Amniotic epithelial cell (primary cell): ENCODE measurements around the gene GART.

Source experiments
- DNase-seq: peaks from one replicate; pipeline ENCODE4 v3.0.0-alpha.2; 2010; ENCODE audit warnings: low read depth

The GART gene

DNA sequence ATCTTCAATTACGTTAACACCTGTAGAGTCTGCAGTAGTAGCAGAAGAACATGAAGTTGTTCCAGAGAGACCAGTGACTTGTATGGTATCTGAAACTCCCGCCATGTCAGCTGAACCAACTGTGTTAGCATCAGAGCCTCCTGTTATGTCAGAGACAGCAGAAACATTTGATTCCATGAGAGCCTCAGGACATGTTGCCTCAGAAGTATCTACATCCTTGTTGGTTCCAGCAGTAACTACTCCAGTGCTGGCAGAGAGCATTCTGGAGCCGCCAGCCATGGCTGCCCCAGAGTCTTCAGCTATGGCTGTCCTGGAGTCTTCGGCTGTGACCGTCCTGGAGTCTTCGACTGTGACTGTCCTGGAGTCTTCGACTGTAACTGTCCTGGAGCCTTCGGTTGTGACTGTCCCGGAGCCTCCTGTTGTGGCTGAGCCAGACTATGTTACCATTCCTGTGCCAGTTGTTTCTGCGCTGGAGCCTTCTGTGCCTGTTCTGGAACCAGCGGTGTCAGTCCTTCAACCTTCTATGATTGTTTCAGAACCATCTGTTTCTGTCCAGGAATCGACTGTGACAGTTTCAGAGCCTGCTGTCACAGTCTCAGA, 11.2 kb upstream of the GART start:
- no peak for DNase-seq

DNA sequence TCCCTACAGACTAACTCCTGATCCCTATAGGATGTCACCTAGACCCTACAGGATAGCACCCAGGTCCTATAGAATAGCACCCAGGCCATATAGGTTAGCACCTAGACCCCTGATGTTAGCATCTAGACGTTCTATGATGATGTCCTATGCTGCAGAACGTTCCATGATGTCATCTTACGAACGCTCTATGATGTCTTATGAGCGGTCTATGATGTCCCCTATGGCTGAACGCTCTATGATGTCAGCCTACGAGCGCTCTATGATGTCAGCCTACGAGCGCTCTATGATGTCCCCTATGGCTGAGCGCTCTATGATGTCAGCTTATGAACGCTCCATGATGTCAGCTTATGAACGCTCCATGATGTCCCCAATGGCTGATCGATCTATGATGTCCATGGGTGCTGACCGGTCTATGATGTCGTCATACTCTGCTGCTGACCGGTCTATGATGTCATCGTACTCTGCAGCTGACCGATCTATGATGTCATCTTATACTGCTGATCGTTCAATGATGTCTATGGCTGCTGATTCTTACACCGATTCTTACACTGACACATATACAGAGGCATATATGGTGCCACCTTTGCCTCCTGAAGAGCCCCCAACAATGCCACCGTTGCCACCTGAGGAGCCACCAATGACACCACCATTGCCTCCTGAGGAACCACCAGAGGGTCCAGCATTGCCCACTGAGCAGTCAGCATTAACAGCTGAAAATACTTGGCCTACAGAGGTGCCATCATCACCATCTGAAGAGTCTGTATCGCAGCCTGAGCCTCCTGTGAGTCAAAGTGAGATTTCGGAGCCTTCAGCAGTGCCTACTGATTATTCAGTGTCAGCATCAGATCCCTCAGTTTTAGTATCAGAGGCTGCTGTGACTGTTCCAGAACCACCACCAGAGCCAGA, 10.4 kb upstream of the GART start:
- no peak for DNase-seq

DNA sequence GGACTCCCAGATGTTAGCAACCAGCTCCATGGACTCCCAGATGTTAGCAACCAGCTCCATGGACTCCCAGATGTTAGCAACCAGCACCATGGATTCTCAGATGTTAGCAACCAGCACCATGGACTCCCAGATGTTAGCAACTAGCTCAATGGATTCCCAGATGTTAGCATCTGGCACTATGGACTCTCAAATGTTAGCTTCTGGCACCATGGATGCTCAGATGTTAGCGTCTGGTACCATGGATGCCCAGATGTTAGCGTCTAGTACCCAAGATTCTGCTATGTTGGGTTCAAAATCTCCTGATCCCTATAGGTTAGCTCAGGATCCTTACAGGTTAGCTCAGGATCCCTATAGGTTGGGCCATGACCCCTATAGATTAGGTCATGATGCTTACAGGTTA, 9.7 kb upstream of the GART start:
- DNase-seq, result no peak

DNA sequence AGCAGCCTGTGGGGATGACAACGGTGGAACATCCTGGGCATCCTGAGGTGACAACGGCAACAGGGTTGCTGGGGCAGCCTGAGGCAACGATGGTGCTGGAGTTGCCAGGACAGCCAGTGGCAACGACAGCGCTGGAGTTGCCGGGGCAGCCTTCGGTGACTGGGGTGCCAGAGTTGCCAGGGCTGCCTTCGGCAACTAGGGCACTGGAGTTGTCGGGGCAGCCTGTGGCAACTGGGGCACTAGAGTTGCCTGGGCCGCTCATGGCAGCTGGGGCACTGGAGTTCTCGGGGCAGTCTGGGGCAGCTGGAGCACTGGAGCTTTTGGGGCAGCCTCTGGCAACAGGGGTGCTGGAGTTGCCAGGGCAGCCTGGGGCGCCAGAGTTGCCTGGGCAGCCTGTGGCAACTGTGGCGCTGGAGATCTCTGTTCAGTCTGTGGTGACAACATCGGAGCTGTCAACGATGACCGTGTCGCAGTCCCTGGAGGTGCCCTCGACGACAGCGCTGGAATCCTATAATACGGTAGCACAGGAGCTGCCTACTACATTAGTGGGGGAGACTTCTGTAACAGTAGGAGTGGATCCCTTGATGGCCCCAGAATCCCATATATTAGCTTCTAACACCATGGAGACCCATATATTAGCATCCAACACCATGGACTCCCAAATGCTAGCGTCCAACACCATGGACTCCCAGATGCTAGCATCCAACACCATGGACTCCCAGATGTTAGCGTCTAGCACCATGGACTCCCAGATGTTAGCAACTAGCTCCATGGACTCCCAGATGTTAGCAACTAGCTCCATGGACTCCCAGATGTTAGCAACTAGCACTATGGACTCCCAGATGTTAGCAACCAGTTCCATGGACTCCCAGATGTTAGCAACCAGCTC, 9.1 kb upstream of the GART start:
- DNase-seq, result no peak

DNA sequence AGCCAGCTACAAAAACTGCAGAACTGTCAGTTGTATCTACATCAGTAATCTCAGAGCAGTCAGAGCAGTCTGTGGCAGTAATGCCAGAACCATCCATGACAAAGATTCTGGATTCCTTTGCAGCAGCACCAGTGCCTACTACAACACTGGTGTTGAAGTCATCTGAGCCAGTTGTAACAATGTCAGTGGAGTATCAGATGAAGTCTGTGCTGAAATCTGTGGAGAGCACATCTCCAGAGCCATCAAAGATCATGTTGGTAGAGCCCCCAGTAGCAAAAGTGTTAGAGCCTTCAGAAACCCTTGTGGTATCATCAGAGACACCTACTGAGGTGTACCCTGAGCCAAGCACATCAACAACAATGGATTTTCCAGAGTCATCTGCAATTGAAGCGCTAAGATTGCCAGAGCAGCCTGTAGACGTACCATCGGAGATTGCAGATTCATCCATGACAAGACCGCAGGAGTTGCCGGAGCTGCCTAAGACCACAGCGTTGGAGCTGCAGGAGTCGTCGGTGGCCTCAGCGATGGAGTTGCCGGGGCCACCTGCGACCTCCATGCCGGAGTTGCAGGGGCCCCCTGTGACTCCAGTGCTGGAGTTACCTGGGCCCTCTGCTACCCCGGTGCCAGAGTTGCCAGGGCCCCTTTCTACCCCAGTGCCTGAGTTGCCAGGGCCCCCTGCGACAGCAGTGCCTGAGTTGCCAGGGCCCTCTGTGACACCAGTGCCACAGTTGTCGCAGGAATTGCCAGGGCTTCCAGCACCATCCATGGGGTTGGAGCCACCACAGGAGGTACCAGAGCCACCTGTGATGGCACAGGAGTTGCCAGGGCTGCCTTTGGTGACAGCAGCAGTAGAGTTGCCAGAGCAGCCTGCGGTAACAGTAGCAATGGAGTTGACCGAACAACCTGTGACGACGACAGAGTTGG, 8.2 kb upstream of the GART start:
- DNase-seq, result no peak

DNA sequence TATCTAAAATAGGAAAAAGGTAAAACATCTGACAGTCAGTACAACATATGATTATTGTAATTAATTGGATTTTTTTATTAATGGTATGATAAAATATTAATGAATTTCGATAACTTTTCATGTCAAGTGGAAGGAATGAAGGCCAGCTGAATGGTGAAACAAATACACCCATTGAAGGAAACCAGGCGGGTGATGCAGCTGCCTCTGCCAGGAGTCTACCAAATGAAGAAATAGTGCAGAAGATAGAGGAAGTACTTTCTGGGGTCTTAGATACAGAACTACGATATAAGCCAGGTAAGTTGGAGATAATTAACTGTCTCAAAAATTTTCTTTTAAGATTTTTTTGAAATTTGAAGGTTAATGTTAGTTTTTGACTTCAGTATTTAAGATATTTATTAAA, 4.2 kb upstream of the GART start:
- DNase-seq, result no peak

DNA sequence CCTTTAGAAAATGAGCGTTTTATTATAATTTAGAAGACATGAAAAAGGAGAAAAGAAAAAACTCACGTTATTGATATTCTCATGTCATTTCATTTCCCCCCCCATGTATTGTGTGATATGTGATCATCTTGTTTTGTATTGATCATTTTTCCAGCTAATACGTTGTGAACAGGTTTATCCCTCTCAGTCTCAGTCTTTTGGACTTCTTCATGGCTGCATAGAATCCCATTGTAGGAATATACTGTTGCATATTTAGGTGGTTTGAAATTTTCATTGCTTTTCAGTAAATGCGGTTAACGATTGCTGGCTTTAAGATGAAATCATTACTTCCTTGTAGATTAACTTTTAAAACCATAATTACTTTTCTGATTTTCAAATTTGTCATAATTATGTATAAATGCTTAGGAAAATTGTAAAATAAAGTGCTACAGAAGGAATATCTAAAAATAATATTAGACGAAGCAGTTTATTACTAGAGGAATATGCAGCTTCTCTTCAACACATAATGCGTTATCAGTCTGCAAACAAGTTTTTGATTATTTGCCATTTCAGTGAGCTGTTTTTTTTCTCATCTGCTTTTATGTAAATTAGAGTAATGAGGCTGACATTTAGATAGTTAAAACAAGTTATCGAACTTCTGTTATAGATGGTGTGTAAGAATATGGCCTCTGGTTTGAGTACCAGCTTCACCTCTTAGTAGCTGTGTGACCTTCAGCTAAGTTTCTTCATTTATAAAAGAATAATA, 2.7 kb upstream of the GART start:
- DNase-seq, result no peak

DNA sequence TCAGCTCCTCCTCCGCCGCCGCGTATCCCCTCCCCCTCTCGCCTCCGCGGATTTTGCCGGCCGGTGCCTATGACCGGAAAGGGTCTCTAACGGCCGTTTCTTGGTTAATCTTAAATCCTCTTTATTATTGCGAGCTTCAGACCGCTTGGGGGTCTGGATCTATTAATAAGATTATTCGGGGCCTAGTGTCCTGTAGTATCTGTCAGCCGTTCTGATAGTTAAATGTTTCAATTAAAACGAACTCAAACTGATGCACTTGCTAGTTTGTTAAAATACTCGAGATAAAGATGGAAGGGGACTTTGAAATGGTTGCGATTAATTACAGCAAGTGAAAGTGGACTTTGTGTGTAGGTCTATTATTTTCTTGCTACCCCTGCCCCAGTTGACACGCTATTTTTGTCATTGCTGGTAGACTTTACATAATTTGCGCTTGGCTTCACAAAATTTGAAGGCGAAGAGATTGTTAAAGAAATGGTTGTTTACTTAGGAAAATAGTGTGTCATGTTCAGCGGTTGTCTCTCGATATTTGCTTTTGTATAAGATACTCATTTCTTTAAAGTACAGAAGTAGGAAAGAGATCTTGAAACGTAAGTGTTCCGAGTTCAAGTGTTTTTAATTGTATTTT, 1.7 kb upstream of the GART start:
- DNase-seq, result no peak

DNA sequence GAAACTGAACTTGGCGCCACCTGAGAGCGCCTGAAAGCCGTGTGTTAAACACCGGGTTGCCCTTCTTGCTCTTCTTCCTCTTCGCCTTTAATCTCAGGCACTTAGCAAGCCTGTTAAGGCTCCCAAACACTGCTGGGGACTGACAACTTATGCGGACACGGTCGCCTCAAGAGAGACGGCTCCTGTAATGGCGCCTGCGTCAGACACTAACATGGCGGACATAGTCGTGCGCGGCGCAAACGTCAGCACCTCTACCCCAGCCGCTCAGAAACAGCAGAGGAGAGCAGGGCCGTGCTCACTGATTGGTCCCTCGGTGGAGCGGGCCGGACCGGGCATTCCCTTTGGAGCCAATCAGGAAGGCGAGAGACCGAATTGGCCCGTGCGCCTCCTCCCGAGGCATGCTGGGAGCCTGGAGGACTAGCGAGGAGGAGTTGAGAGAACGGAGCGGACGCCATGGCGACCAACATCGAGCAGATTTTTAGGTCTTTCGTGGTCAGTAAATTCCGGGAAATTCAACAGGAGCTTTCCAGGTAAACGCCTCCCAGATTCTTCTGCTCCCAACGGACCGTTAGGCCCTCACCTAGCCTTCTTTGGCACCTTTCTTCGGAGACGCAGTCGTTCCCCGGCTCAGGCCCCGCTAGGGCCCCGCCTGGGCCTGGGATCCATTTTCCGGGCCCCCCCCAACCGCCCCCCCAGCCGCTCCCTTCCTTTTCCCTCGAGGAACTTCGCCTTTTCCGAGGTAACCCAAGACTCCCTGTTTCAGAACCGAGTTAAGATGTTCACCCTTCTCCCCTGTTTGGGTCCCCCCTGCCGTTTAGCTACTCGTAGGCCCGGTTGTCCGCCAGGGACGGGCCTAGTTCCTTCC, 955 bp upstream of the GART start, which contains the start of gene SON:
Gene SON, plus strand, starts transcription at position 399 of the 865 bp plus-strand sequence. Its CDS starts 55 bp downstream, at position 454.
- peak; percentile 98 for DNase-seq

DNA sequence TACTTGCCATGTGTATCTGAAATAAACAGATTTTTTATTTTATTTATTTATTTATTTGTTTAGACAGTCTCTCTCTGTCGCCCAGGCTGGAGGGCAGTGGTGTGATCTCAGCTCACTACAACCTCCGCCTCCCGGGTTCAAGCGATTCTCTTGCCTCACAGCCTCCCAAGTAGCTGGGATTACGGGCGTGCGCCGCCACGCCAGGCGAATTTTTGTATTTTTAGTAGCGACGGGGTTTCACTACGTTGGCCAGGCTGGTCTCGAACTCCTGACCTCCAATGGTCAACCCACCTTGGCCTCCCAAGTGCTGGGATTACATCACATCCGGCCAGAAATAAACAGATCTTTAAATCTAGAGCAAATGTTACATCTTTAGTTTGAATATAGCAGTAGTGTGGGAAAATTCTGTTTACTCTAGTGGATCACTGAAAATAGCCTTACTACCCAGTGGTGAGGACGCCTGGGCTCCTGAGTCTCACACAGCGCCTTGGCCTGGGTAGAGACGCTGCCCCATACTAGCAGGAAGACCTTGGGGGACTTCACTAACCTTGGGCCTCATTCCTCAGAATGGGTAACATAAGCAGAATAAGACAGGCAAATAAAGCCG, 709 bp downstream of the GART start:
- peak; percentile 29 for DNase-seq

DNA sequence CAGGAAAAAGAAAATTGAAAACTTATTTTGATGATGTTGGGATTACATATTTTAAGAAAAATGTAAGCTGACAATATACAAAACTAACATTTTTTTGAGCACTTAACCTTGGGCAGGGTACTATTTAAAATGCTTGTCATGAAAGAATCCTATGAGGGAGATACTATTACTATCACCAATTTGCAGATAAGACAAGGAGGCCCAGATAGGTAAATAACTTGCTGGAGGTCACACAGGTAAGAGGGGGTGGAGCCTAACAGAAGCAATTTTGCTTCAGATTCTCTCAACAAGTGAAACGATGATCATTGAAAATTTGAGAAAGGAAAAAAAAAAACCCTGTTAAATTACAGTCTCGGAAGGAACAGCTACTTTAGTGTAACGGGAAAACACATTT, 1.2 kb downstream of the GART start:
- no peak for DNase-seq

DNA sequence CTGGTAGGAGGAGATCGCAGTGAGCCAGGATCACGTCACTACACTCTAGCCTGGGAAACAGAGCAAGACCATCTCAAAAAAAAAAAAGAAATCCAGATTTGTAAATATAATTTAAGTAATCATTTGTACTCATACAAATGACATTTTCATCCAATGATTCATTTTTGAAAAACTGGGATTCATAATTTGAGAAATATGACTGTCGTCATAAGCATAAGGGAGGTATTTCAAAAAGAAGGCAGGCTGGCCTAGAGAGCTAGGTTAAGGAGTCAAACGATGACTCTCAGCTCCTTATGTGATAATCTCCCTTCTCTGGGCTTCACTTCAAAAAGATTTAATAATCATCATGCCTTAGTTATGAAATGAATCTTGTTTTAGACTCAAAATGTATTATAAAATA, 2.3 kb downstream of the GART start:
- DNase-seq, result peak; percentile 85

DNA sequence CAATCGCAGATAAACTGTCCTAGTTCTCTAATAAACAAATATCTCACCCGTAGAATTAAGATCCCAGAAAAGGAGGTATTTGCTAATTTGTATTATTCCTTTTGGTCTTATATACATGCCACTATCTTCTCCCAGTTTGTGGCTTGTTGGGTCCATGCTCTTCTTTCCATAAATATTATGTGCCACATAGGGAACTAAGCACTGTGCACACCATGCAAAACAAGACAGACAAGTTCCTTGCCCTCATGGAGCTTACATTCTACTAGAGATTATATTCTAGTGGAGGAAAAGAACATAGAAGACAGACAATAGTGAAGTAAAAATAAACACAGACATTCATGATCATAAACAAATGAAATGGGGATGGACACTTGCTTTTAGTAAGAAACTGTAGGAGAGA, 4.7 kb downstream of the GART start:
- DNase-seq, result no peak

DNA sequence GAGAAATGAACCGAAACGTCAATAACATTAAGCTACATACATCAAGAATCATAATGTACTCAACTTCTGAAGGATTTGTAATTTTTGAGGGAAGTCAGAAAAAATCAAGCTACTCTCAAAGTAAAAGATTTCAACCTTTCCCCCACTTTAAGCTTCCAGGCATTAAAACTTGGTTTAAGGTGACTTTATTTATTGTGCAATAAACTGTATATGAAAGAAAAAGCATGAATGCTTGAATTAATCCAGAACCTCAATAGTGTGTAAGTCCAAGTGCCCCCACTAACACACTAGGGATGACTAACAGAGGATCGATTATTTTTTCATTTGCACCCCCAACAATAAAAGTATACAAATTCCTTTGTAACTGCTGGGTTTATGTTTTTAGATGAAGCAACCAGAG, 10.9 kb downstream of the GART start:
- no peak for DNase-seq

DNA sequence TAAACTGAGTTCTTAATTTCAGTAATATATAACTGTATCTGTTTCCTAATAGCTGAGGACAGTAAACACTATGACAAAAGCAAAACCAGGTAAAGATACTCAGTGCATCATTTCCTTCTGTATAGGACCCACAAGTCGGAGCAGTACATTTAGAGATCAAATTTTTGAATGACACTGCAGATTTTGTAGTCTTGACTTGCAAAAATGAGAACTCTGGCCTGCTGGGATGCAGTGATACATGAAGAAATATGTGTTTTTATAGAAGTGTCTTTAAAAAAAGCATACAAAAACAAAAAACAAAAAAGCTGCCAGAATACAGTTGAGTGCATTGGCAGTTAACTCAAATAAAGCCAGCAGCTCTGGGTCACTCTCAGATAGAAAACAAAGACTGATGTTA, 19.0 kb downstream of the GART start:
- DNase-seq, result no peak

DNA sequence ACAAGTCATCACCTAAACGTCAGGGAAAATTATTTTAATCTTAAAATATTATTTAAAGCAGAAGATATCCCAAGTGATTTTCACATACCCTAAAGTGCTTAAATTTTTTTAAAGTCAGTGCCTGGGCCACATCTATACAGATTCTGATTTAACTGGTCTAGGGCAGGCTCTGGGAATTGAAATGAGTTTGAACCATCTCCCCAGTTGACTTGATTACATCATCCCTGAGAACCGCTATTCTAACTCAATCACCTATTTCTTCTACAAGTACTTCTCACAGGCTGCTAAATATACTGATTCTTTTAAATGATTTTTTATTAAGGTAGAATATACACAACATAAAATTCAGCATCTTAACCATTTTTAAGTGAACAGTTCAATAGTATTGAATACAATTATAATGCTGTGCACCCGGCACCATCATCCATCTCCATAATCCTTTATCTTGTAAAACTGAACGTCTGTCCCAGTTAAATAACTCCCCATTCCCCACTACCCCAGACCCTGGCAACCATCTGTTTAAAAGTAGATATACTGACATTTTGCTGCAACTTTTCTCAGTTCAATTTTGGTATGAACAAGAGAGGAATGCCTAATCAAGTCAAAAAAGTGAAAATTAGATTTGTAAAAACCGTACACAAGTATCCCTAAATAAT, 19.5 kb downstream of the GART start:
- no peak for DNase-seq

DNA sequence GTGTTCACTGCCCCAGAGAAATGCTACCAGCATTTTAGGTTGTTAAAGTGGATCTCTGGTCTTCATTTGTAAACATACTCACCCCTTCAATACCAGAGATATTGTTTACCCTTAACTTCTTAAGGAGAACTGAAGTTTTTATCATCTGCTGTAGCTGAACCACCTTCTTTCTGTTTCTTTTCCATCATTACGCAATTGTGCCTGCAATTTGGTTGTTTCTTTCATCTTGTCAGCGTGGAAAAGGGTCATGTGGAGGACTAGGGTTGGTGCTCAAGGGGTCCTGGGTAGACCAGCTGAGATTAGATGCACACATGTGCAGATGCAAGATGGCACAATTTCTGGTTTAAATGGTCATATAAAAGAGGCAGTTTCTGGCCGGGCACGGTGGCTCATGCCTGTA, 23.0 kb downstream of the GART start:
- no peak for DNase-seq

DNA sequence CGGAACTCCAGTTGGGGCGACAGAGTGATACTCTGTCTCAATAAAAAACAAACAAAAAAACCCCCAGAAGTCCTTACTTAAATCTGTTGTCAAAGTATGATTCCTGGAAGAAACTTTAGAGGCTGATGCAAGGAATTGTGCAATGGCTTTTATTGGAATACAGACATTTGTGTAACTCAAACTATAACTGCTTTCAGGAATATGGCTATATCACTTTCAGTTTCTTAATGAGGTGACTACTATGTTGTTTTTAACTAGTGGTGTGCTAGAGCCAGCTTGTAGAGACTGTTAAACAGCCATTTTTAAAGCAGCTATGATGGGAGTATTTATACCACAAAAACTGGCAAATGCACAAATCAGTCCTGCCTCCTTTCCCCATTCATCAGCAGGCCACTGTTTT, 27.7 kb downstream of the GART start:
- peak; percentile 57 for DNase-seq
